Neuronal stem cell (in vitro differentiated cells): ENCODE data around the gene KRT26.

ENCODE experiments used
- DNase-seq: peaks from one replicate; pipeline ENCODE4 v3.0.0-alpha.2; 2013; ENCODE audit warnings: low spot score
- H2AFZ ChIP-seq: one replicate; pipeline ENCODE4 v1.6.1; 2013; ENCODE audit warnings: mild to moderate bottlenecking, low read length, inconsistent platforms
- H2AK5ac ChIP-seq: 2 replicates; pipeline ENCODE4 v1.6.1; 2013; ENCODE audit warnings: low read depth, mild to moderate bottlenecking, inconsistent platforms, low read length, moderate library complexity, mixed read lengths
- H2BK120ac ChIP-seq: 2 replicates; pipeline ENCODE4 v1.6.1; 2013; ENCODE audit warnings: low read depth, mild to moderate bottlenecking, inconsistent platforms, low read length, moderate library complexity, mixed read lengths
- H2BK12ac ChIP-seq: one replicate; pipeline ENCODE4 v1.6.1; 2013; ENCODE audit warnings: low read length, inconsistent platforms
- H2BK15ac ChIP-seq: 2 replicates; pipeline ENCODE4 v1.6.1; 2013; ENCODE audit warnings: mild to moderate bottlenecking, low read length, inconsistent platforms, mixed read lengths
- H2BK5ac ChIP-seq: one replicate; pipeline ENCODE4 v1.6.1; 2013; ENCODE audit warnings: inconsistent platforms, mild to moderate bottlenecking, low read length, moderate library complexity
- H3K14ac ChIP-seq: one replicate; pipeline ENCODE4 v1.6.1; 2013; ENCODE audit warnings: low read length, inconsistent platforms
- H3K18ac ChIP-seq: 2 replicates; pipeline ENCODE4 v1.6.1; 2013; ENCODE audit warnings: low read length, inconsistent platforms
- H3K23ac ChIP-seq: 2 replicates; pipeline ENCODE4 v1.6.1; 2013; ENCODE audit warnings: low read depth, mild to moderate bottlenecking, mixed read lengths, low read length, inconsistent platforms; ENCODE audit not compliant: poor library complexity
- H3K27ac ChIP-seq: replicated peaks from 3 replicates; pipeline ENCODE4 v1.5.1; 2013; ENCODE audit warnings: low read length, inconsistent platforms
- H3K27me3 ChIP-seq, 3 experiments: 2 replicates each; pipeline ENCODE4 v1.6.1; 2013; ENCODE audit warnings: low read length in 3 of 3, mild to moderate bottlenecking in 2 of 3, inconsistent platforms in 1 of 3, low read depth in 1 of 3, mixed read lengths in 1 of 3, moderate library complexity in 1 of 3; ENCODE audit not compliant: control insufficient read depth in 3 of 3, insufficient read depth in 3 of 3
- H3K36me3 ChIP-seq, 2 donors: replicated peaks in 1 of 2; 2 replicates each; pipeline ENCODE4 v1.6.1; 2013; ENCODE audit warnings: low read length in 2 of 2; ENCODE audit not compliant: control insufficient read depth in 2 of 2, insufficient read depth in 2 of 2
- H3K4ac ChIP-seq: 2 replicates; pipeline ENCODE4 v1.6.1; 2013; ENCODE audit warnings: inconsistent platforms, mild to moderate bottlenecking, low read length, moderate library complexity
- H3K4me1 ChIP-seq, 2 donors: 1 replicate in 1 of 2; 2 replicates in 1 of 2; pipeline ENCODE4 v1.6.1; 2013; ENCODE audit warnings: low read length in 2 of 2, low read depth in 1 of 2; ENCODE audit not compliant: control insufficient read depth in 2 of 2, insufficient read depth in 1 of 2
- H3K4me2 ChIP-seq: one replicate; pipeline ENCODE4 v1.6.1; 2013; ENCODE audit warnings: mild to moderate bottlenecking, low read length, inconsistent platforms; ENCODE audit not compliant: insufficient read depth, poor library complexity, severe bottlenecking
- H3K4me3 ChIP-seq, 2 donors: 2 replicates each; pipeline ENCODE4 v1.5.1; 2013; ENCODE audit warnings: low read length in 2 of 2, mild to moderate bottlenecking in 2 of 2, inconsistent platforms in 1 of 2, moderate library complexity in 1 of 2
- H3K79me1 ChIP-seq: one replicate; pipeline ENCODE4 v1.6.1; 2013; ENCODE audit warnings: low read depth, mild to moderate bottlenecking, inconsistent platforms, low read length, moderate library complexity
- H3K9ac ChIP-seq: one replicate; pipeline ENCODE4 v1.6.1; 2013; ENCODE audit warnings: mild to moderate bottlenecking, low read depth, low read length, inconsistent platforms; ENCODE audit not compliant: poor library complexity
- H3K9me3 ChIP-seq, 2 donors: replicated peaks in 1 of 2; 2 replicates each; pipeline versions ENCODE3 to v1.6.1; 2013; ENCODE audit warnings: low read length in 2 of 2, mild to moderate bottlenecking in 2 of 2, inconsistent platforms in 1 of 2, low read depth in 1 of 2, mixed read lengths in 1 of 2, moderate library complexity in 1 of 2; ENCODE audit not compliant: control insufficient read depth in 2 of 2, insufficient read depth in 1 of 2
- H4K8ac ChIP-seq: one replicate; pipeline ENCODE4 v1.6.1; 2013; ENCODE audit warnings: low read depth, mild to moderate bottlenecking, inconsistent platforms, low read length, moderate library complexity
- H4K91ac ChIP-seq: one replicate; pipeline ENCODE4 v1.6.1; 2013; ENCODE audit warnings: low read length, low read depth, mild to moderate bottlenecking, inconsistent platforms; ENCODE audit not compliant: poor library complexity
- WGBS, 2 donors: extraction: QIAGEN DNeasy Blood & Tissue Kit; methylation state at CpG; one replicate each; pipeline ENCODE4 v1.1.7; 2013; ENCODE audit warnings: missing lambda C conversion rate in 2 of 2, mixed read lengths in 1 of 2; ENCODE audit not compliant: insufficient read length in 2 of 2, insufficient replicate concordance in 1 of 2; ENCODE audit errors: extremely low coverage in 2 of 2; 5-methylcytosine and 5-hydroxymethylcytosine counted together

The KRT26 gene

DNA sequence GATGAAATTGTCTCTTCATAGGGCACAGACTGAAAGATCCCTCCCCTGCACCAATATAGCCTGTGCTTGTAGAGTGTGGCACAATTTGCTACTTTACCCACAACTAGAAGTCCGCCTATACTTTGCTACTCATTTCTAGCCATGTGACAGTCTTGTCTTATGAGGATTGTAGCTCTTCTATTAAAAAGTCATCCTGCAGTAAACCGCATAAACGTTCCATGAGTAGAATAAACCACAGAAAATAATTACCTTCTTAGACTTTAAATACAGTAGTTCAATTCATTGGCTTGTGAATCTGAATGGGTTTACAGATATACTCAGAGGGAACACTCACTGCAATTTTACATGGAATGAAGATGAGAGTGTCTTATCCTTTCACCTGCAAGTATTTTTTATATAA lies 6.0 kb upstream of the KRT26 start:
- no peak overlapping the region for H2BK5ac ChIP-seq
- H3K9ac ChIP-seq, result no peak overlapping the region
- no peak overlapping the region for H3K4me3 ChIP-seq
- no peak overlapping the region for H2BK12ac ChIP-seq
- no peak overlapping the region for H2BK120ac ChIP-seq
- no peak overlapping the region for H2AK5ac ChIP-seq
- no peak for DNase-seq
- H2AFZ ChIP-seq, result no peak overlapping the region
- no peak overlapping the region for H3K18ac ChIP-seq
- H3K4me2 ChIP-seq, result no peak overlapping the region
- H3K23ac ChIP-seq, result no peak overlapping the region
- no peak overlapping the region for H3K14ac ChIP-seq
- no peak overlapping the region for H3K4ac ChIP-seq
- H3K27me3 ChIP-seq, result peaks cover 0 to 14% (median 2%) of the 10 kb centered on the region in 3 experiments
- H4K8ac ChIP-seq, result no peak overlapping the region
- no peaks in the 10 kb centered on the region for H3K4me1 ChIP-seq
- H3K27ac ChIP-seq, result no peak overlapping the region
- H2BK15ac ChIP-seq, result no peak overlapping the region
- no peaks in the 10 kb centered on the region for H3K36me3 ChIP-seq
- no peak overlapping the region for H4K91ac ChIP-seq
- H3K79me1 ChIP-seq, result no peaks in the 10 kb centered on the region
- no peaks in the 10 kb centered on the region for H3K9me3 ChIP-seq
- WGBS, 2 donors, result no CpG with 5 or more reads among the region's 3 CpGs

DNA sequence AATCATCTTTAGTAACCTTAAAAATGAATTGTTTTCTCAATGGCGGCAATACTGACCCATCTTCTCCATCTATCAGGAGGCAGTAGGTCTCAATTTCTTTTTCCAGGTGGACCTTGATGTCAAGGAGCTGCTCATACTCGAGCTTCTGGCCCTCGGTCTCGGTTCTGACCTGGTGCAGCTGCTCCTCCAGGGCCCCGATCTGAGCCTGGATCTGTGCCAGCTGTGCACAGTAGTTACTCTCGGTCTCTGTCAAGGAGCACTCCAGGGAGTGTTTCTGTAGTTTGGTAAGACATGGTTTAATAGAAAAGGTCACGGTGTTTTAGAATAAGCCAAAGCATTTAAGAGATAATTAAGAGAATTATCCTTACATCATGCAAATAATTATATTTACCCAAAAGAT lies 5.5 kb upstream of the KRT26 start:
- no CpG with 5 or more reads among the region's 7 CpGs for WGBS, 2 donors
- Histone ChIP-seq H2BK5ac (no peak overlapping the region), H2BK120ac (no peak overlapping the region), H2AK5ac (no peak overlapping the region), H3K9me3 (no peaks in the 10 kb centered on the region), H3K36me3 (no peaks in the 10 kb centered on the region), H3K23ac (no peak overlapping the region), H3K4me1 (no peaks in the 10 kb centered on the region), H3K27me3 (peaks cover 0 to 16% (median 2%) of the 10 kb centered on the region in 3 experiments), H3K79me1 (no peaks in the 10 kb centered on the region), H2BK12ac (no peak overlapping the region), H3K27ac (no peak overlapping the region), H4K91ac (no peak overlapping the region), H4K8ac (no peak overlapping the region), H2BK15ac (no peak overlapping the region), H2AFZ (no peak overlapping the region), H3K4me3 (no peak overlapping the region), H3K4ac (no peak overlapping the region), H3K4me2 (no peak overlapping the region), H3K9ac (no peak overlapping the region), H3K14ac (no peak overlapping the region), H3K18ac (no peak overlapping the region)
- no peak for DNase-seq

DNA sequence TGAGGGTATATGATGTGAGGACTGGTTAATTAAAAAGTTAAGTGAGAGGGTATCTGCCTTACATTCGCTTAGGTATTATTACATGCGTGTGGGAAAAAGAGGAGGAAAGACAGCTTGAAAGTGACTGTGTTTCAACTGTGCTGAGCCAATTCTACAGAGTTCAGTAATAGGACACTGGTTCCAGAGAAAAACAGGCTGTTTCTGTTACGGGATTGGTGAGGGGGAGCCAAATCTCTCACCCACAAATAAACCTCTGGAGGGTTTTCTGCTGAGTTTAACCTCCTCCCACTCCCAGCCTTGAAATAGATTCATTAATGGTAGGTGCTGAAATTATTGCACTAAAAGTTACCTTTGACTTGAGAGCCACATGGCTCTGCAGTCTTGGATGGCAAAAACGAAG lies 3.9 kb upstream of the KRT26 start:
- Histone ChIP-seq H3K14ac (no peak overlapping the region), H4K8ac (no peak overlapping the region), H2BK12ac (no peak overlapping the region), H3K4me2 (no peak overlapping the region), H3K23ac (no peak overlapping the region), H3K27me3 (peaks cover 0 to 18% (median 2%) of the 10 kb centered on the region in 3 experiments), H3K9me3 (peaks cover 0 to 2% of the 10 kb centered on the region in 2 donors), H3K18ac (no peak overlapping the region), H2BK5ac (no peak overlapping the region), H3K27ac (no peak overlapping the region), H3K79me1 (no peaks in the 10 kb centered on the region), H3K4me3 (no peak overlapping the region), H3K4me1 (no peaks in the 10 kb centered on the region), H2BK15ac (no peak overlapping the region), H2BK120ac (no peak overlapping the region), H2AK5ac (no peak overlapping the region), H2AFZ (no peak overlapping the region), H3K36me3 (no peaks in the 10 kb centered on the region), H3K9ac (no peak overlapping the region), H3K4ac (no peak overlapping the region), H4K91ac (no peak overlapping the region)
- no peak for DNase-seq
- no CpG with 5 or more reads among the region's 4 CpGs for WGBS, 2 donors

DNA sequence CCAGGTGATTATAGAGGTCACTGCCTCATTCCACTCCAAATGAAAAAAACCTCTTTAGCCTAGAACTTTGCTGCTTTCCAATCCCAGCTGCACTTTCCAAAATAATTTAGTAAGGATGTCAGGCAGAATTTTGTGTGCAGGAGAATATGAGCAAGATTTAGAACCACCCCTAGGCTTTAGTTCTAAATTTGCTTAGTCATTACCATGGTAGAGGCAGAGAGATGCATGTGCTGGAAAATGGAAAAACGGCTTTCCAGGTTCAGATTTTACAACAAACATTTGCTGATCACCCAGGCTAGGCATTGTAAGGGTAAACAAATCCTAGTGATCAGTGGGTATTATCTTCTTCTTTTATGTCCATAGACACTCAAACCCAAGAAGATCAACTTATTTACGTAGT lies 6.3 kb downstream of the KRT26 start:
- H4K8ac ChIP-seq, result no peak overlapping the region
- no peak overlapping the region for H2BK12ac ChIP-seq
- no peak overlapping the region for H3K4ac ChIP-seq
- no peak overlapping the region for H3K27ac ChIP-seq
- no peak overlapping the region for H3K14ac ChIP-seq
- no peak overlapping the region for H3K4me3 ChIP-seq
- DNase-seq, result no peak
- no peak overlapping the region for H2BK5ac ChIP-seq
- no peak overlapping the region for H3K18ac ChIP-seq
- H2BK120ac ChIP-seq, result no peak overlapping the region
- no peak overlapping the region for H3K9ac ChIP-seq
- peaks cover 0 to 2% of the 10 kb centered on the region in 2 donors for H3K36me3 ChIP-seq
- no peaks in the 10 kb centered on the region for H3K4me1 ChIP-seq
- H3K9me3 ChIP-seq, result peaks cover 6 to 12% of the 10 kb centered on the region in 2 donors
- no peak overlapping the region for H2BK15ac ChIP-seq
- no CpG with 5 or more reads among the region's 2 CpGs for WGBS, 2 donors
- no peak overlapping the region for H3K23ac ChIP-seq
- no peaks in the 10 kb centered on the region for H3K79me1 ChIP-seq
- no peak overlapping the region for H2AK5ac ChIP-seq
- H3K4me2 ChIP-seq, result no peak overlapping the region
- no peak overlapping the region for H4K91ac ChIP-seq
- peaks cover 0 to 6% (median 4%) of the 10 kb centered on the region in 3 experiments for H3K27me3 ChIP-seq
- H2AFZ ChIP-seq, result no peak overlapping the region
